GM12801 (cell line): Measurements from ENCODE around the gene FIBCD1.

ENCODE experiments used
- TF ChIP-seq, protein P1 (sequence below): IDR thresholded peaks from one replicate; pipeline ENCODE4 v1.5.1; 2011; ENCODE audit warnings: control low read depth; ENCODE audit not compliant: insufficient read length; ENCODE audit errors: extremely low read depth

FIBCD1 gene

GRCh38 chr9:130906735-130907416 lies 32.2 kb downstream of the FIBCD1 start:
- TF ChIP-seq, protein P1, sequence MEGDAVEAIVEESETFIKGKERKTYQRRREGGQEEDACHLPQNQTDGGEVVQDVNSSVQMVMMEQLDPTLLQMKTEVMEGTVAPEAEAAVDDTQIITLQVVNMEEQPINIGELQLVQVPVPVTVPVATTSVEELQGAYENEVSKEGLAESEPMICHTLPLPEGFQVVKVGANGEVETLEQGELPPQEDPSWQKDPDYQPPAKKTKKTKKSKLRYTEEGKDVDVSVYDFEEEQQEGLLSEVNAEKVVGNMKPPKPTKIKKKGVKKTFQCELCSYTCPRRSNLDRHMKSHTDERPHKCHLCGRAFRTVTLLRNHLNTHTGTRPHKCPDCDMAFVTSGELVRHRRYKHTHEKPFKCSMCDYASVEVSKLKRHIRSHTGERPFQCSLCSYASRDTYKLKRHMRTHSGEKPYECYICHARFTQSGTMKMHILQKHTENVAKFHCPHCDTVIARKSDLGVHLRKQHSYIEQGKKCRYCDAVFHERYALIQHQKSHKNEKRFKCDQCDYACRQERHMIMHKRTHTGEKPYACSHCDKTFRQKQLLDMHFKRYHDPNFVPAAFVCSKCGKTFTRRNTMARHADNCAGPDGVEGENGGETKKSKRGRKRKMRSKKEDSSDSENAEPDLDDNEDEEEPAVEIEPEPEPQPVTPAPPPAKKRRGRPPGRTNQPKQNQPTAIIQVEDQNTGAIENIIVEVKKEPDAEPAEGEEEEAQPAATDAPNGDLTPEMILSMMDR = no peak

DNA sequence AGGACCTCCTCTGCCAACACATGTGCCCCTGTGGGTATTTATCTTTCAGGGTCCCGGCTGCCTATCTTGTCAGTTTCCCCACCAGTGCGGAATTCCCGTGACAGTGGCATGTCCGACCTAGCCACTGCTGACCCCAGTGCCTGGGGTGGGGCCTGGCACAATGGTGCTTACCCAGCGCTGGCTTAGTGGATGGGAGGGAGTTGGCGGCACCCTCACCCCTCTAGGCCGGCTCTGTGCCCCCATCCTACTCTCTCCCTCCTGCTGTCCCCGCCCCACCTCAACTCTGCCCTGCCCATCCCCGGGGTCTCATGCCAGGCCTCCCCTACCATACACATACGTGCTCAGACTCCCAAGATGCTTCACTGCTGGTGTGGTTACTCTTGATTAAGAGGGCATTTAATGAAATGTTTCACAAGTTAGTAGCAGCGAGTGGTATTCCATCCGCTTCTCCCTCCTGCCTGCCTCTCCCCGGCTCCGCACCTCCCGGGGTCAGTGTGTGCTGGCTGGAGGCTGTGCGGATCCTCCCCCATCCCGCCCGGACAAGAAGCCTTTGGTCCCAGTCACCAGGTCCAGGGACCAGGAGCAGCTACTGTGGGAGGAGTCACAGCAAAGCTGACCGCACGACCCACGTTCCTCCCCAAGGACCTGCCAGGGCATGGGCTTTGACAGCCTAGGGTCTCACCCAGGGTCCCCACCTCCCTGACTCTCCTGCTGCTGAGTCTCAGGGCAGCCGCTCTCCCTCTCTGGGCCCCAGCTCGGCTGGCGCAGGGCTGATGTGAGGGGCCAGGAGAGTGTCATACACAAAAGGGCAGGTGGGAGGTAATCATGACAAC lies 32.9 kb downstream of the FIBCD1 start:
- TF ChIP-seq, protein P1 = no peak

DNA sequence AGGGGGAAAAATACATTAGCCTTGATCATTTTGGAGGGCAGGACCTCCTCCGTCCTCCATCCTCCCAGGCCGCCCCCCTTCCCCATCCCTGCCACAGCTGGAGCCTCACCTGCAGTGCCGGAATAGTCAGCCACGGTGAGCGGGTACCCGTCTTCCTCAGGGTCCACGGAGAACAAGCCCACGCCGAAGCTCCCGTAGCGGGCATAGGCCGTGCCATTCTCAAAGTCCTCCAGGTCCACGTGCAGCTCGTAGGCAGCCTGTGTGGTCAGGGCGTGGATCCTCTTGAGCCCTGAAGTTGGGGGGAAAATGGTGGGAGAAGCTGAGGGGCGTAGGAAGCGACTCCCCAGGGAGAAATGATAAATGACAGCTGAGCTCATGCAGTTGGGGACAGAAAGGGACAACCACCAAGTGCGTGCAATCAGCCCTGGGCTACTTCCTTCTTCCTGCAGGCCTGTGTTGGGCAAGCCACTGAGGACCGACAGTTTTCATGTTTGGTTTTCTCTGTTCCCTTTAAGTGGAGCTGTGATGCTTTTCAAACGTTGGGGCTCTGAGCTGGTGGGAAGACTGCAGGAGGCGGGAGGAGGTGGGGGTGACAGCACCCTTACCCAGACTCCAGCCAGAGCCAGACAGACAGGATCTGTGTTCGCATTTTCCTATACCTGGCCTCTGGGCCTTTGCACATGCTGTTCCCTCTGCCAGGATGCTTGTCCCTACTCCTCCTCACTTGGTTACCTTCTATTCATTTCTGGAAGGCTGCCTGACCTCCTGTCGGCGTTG lies 33.7 kb downstream of the FIBCD1 start:
- TF ChIP-seq, protein P1 = no peak

DNA sequence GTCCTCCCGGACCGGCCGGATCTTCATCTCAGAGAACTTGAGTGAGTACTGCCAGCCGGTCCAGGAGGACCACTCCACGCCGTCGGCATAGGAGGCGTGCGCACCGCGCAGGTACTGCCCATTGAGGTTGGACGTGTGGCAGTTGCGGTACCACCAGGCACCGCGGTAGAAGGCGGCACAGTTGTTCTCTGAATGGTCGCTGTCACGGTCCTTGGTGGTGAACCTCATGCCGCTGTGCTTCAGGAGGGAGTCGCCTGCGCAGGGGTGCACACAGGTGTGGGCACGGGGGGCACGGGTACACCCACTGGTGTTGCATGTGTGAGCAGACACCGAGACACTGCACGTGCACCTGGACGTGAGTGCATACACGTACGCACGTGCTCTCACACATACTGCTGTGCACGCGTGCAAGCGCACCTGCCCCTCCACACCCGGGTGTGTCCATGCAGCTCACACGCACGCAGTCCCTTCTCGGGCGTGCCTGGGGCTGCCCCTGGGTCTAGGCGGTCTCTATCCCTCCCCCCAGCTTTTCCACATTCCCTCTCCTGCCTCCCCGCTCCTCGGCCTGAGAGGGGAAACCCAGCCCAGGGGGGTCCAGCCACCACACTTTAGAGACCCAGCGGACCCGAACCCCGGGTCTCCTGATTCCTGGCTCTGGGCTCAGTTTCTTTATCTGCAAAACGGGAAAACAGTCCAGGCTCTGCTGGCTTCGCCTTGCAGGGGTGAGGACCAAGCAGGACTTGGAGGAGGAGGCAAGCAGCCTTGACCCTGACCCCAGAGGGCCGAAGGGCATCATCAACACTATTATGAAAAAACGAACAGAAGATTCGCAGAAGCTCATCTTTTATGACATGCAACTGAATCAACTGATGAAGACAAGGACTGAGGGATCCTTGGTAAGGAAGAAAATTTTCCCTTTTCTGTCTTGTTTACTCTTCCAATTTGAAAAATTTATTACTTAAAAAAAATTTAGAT lies 34.7 kb downstream of the FIBCD1 start:
- TF ChIP-seq, protein P1 = no peak

GRCh38 chr9:130903194-130904069 lies 35.6 kb downstream of the FIBCD1 start:
- TF ChIP-seq, protein P1 = no peak

DNA sequence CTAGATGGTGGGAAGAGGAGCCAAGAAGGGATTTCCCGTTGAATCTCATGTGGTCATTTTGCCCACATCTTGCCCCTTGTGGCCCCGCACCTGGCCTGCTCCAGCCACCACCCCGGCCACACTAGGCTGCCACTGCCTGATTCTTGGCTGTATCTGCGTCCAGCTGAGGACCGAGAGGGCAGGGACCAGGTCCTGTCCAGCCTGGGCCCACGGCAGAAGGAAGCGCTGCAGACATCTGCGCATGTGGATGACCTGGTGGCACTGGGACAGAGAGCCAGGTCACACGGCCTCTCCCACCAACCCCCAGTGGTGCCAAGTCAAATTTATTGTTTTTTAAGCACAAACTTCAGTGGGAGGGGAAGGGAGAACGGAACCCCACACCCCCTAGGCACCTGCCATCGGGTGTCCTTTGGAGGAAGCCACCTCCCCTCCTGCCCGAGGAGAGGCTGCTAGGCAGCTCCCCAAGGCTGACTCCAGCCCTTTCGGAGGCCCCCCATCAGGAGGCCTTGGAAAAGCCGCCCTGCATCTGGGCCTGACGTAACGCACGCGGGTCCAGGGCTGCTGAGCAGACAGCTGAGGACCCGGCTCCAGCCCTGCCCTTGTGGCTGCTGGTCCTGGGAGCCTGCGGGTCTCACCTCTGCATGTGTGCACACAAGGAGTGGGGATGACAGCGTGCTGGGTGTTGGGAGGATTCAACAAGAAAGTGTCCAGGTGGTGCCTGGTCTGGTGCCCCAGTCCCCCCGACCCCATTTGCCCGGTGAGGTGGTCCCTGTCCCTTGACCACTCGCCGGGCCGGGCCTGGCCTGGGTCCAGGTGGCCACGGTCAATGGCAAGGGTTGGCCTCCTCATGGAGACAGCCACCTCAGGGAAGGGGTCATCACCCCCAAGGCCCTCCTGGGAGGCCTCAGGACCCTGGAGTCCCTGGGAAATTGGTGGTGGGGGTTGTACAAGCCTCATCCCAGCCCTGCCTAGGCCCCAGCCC lies 36.6 kb downstream of the FIBCD1 start:
- TF ChIP-seq, protein P1 = no peak
